CD4-positive, CD25-positive, alpha-beta regulatory T cell (primary cell): ENCODE measurements around the gene HMGN1. TPM values are rescaled to one million over a fixed set of nuclear protein-coding genes. Genes with fewer than 3 reads are reported as not detected.

Experiments used
- ATAC-seq, 2 donors: fragments of 150-1000 bp; cut with Tn5 transposase; one replicate each; pipeline ENCODE4 v1.10.0; 2021; ENCODE audit warnings: low read depth in 2 of 2, moderate number of reproducible peaks in 2 of 2, moderate library complexity in 1 of 2
- DNase-seq, 3 donors: peaks; one replicate each; pipeline versions ENCODE4 v3.0.0 to v3.0.0-alpha.2; 2012 to 2022; ENCODE audit warnings: mixed read lengths in 1 of 3
- H3K27ac ChIP-seq: one replicate; pipeline ENCODE4 v1.7.0; 2013; ENCODE audit warnings: mild to moderate bottlenecking, low read length; ENCODE audit not compliant: insufficient read depth, poor library complexity, severe bottlenecking
- H3K27me3 ChIP-seq: one replicate; pipeline ENCODE4 v1.7.0; 2013; ENCODE audit warnings: low read length; ENCODE audit not compliant: control insufficient read depth, insufficient read depth
- H3K36me3 ChIP-seq: one replicate; pipeline ENCODE4 v1.7.0; 2013; ENCODE audit warnings: mild to moderate bottlenecking, low read length, moderate library complexity; ENCODE audit not compliant: control insufficient read depth, insufficient read depth
- H3K4me1 ChIP-seq: 2 replicates; pipeline ENCODE4 v1.7.0; 2013; ENCODE audit warnings: mild to moderate bottlenecking, low read length; ENCODE audit not compliant: insufficient read depth, control insufficient read depth, poor library complexity, severe bottlenecking
- H3K4me3 ChIP-seq: one replicate; pipeline ENCODE4 v1.7.0; 2013; ENCODE audit warnings: low read depth, mild to moderate bottlenecking, low read length, moderate library complexity
- H3K9me3 ChIP-seq, 2 experiments: 1 replicate in 1 of 2; 2 replicates in 1 of 2; pipeline ENCODE4 v1.7.0; 2013; ENCODE audit warnings: low read length in 2 of 2, mild to moderate bottlenecking in 1 of 2, moderate library complexity in 1 of 2; ENCODE audit not compliant: control insufficient read depth in 2 of 2
- H3K27ac Mint-ChIP-seq, 3 donors: one replicate each; pipeline ENCODE4 v1.8.0; 2020 to 2022; ENCODE audit warnings: mild to moderate bottlenecking in 3 of 3, mixed read lengths in 3 of 3, moderate library complexity in 2 of 3
- H3K27me3 Mint-ChIP-seq: one replicate; pipeline ENCODE4 v1.8.0; 2022; ENCODE audit warnings: mild to moderate bottlenecking, mixed read lengths
- H3K36me3 Mint-ChIP-seq: one replicate; pipeline ENCODE4 v1.8.0; 2020; ENCODE audit warnings: mixed read lengths
- H3K4me1 Mint-ChIP-seq, 4 donors: one replicate each; pipeline ENCODE4 v1.8.0; 2020 to 2022; ENCODE audit warnings: mixed read lengths in 4 of 4, mild to moderate bottlenecking in 1 of 4
- H3K4me3 Mint-ChIP-seq, 4 donors: one replicate each; pipeline ENCODE4 v1.8.0; 2020 to 2022; ENCODE audit warnings: mild to moderate bottlenecking in 4 of 4, mixed read lengths in 4 of 4, moderate library complexity in 3 of 4
- H3K9me3 Mint-ChIP-seq, 7 donors: one replicate each; pipeline ENCODE4 v1.8.0; 2020 to 2022; ENCODE audit warnings: mixed read lengths in 7 of 7, mild to moderate bottlenecking in 3 of 7, moderate library complexity in 2 of 7
- polyA plus RNA-seq, 4 donors: library from polyadenylated mRNA; unstranded; fragments of 300-500 nt; fragmentation: Illumina TruSeq; gene quantifications; one replicate each; pipeline ENCODE4 v1.2.3, GENCODE V29; 2021
- total RNA-seq: library from RNA; stranded (reverse); gene quantifications from one replicate; pipeline ENCODE4 v1.2.3, GENCODE V29; 2022

Gene HMGN1, protein sequence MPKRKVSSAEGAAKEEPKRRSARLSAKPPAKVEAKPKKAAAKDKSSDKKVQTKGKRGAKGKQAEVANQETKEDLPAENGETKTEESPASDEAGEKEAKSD
- 249 TPM for total RNA-seq
- polyA plus RNA-seq: 100 to 1,000 TPM; 168 to 223 (median 182) TPM

DNA sequence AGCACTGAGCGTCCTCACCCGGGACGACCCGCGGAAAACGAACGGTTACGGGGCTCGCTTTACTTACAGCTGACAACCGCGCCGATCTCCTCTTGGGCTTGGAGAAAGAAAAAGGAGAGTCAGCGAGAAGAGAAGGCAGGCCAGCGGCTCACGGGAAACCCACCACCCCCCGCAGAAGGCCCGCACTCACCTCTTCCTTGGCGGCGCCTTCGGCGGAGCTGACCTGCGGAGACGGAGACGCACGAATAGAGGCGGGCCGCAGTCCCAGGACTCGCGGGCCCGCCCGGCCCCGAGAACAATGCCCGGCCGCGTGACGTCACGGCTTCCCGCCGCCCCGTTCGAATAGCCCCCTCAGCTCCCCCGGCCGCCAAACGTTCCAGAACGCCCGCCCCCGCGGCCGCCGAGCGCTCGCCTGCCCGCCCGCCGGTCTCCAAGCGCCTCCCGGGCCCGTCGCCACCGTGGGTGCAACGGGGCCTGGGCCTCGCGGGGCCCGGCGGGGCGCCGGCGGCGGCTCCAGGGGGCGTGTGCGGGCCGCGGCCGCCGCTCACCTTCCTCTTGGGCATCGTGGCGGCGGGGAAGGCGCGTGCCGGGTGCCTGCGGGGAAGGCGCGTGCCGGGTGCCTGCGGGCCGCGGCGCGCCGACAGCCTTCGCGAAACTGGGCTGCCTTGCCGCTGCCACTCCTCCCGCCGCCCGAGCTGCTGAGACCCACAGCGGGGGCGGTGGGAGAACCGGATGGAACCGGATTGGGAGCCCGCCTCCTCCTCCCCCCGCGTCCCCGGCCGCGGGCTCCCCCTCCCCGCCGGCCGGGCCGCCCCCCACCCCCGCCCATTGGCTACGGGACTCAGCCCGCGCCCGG lies at the start of gene HMGN1:
Gene HMGN1 (minus strand): TSS at position 734 of the 856 bp plus-strand sequence. CDS start 171 bp downstream, at position 563.
- peaks cover 35% of the 10 kb centered on the region for H3K4me1 ChIP-seq
- ATAC-seq (peak; percentile 1 to 23), DNase-seq (peak; percentile 87 to 91 (median 89))
- Mint-ChIP-seq H3K4me1 (peaks cover 29 to 48% (median 38%) of the 10 kb centered on the region in 4 donors), H3K9me3 (peaks cover 0 to 2% (median 0%) of the 10 kb centered on the region in 7 donors), H3K27ac (peak within 1 kb of the TSS; percentile 95 to 98 (median 97)), H3K36me3 (peaks cover 23% of the 10 kb centered on the region), H3K4me3 (peak within 1 kb of the TSS; percentile 96 to 100 (median 97)), H3K27me3 (peaks cover 21% of the 10 kb centered on the region)
- no peaks in the 10 kb centered on the region for H3K9me3 ChIP-seq
- peak within 1 kb of the TSS; percentile 88 for H3K27ac ChIP-seq
- no peaks in the 10 kb centered on the region for H3K27me3 ChIP-seq
- H3K36me3 ChIP-seq: peaks cover 25% of the 10 kb centered on the region
- peak within 1 kb of the TSS; percentile 86 for H3K4me3 ChIP-seq

DNA sequence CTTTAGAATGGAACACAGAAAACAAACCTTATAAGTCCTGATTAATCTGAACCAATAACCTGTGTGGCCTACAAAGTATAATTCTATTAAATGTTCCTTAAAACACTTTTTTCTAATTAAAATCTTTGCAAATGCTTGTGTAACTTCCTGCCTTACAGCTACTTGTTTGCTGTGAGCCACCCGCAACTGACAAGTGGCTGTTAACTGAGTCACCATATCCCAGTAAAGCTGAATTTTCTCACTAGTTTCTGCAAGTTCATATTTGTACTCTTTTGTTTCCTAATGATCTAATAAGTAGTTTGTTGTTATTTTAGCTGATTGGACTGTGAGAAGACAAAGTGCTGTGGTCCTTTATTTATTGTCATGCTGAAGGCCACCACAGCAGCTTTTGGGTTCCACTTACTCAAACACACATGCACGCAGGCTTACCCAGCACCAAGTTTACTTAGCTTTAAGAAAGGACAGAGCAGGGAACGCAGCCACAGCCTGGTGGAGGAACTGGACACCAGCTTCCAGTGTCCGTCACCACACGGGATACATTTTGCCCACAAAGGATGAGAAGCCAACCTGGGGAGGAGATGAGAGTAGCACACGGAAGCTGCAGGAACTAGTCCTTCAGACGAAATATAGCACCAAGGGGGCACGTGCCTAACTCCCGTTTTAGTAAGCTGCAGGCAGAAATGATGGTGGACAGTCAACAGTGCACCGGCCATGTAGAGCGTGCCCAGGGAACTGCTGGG lies 48.9 kb upstream of the HMGN1 start:
- H3K4me3 Mint-ChIP-seq: no peak overlapping the region
- H3K4me3 ChIP-seq: no peak overlapping the region
- DNase-seq: no peak
- ATAC-seq: no peak
- no peaks in the 10 kb centered on the region for H3K27me3 Mint-ChIP-seq
- peaks cover 25% of the 10 kb centered on the region for H3K36me3 Mint-ChIP-seq
- no peaks in the 10 kb centered on the region for H3K27me3 ChIP-seq
- H3K27ac Mint-ChIP-seq: no peak overlapping the region
- H3K27ac ChIP-seq: no peak overlapping the region
- H3K9me3 Mint-ChIP-seq: no peaks in the 10 kb centered on the region
- peaks cover 0 to 2% (median 0%) of the 10 kb centered on the region in 4 donors for H3K4me1 Mint-ChIP-seq
- H3K9me3 ChIP-seq: no peaks in the 10 kb centered on the region
- H3K36me3 ChIP-seq: peaks cover 20% of the 10 kb centered on the region
- H3K4me1 ChIP-seq: no peaks in the 10 kb centered on the region

DNA sequence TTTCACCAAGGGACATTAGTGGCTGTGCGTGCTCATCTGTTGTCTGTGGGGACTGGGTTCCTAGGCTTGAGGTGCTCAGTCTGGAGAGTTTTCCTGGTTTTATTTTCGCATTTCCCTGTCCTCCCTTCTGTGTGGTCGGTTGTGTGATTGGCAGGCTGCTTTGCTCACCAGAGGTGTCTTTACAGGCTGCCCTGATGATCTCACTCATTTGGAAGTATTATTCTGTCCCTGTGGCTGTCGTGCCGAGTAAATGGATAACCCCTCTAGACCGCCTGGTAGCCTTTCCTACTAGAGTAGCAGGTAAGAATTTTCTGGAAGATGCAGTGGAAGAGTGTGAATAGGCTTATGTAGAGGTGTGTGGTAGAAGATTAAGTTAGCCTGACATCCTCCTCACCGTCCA lies 44.1 kb upstream of the HMGN1 start:
- Histone ChIP-seq H3K27me3 (no peaks in the 10 kb centered on the region), H3K9me3 (no peaks in the 10 kb centered on the region), H3K27ac (no peak overlapping the region), H3K4me1 (peaks cover 8% of the 10 kb centered on the region), H3K36me3 (peaks cover 33% of the 10 kb centered on the region), H3K4me3 (no peak overlapping the region)
- Mint-ChIP-seq H3K27ac (no peak overlapping the region), H3K9me3 (no peaks in the 10 kb centered on the region), H3K36me3 (peaks cover 43% of the 10 kb centered on the region), H3K4me3 (no peak overlapping the region), H3K27me3 (no peaks in the 10 kb centered on the region), H3K4me1 (peaks cover 0 to 16% (median 7%) of the 10 kb centered on the region in 4 donors)
- DNase-seq (no peak), ATAC-seq (no peak)

DNA sequence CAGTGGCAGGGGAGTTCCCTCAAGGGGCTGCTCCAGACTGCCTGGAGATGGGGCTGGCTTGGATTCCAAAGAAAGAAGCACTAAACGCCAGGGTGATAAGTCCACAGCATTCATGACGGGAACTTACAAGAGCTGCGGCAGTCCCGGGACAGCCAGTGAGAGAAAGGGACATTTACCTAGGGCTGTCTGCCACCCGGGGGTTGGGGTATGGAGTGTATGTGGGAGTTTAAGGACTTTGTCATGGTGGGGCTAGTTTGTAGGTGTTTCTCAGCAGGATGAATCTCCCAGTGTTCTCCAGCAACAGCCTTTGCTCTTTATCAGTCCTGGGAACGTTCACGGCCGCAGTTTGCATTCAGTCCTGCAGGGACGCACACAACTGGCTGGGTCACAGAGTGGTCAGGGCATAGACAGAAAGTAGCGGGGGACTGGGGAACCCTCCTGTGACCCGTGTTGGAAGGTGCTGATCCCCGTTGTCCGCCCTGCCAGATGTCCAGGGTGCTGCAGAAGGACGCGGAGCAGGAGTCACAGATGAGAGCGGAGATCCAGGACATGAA lies 41.4 kb upstream of the HMGN1 start:
- Mint-ChIP-seq H3K36me3 (peaks cover 35% of the 10 kb centered on the region), H3K27ac (no peak overlapping the region), H3K4me1 (peaks cover 7 to 25% (median 11%) of the 10 kb centered on the region in 4 donors), H3K27me3 (no peaks in the 10 kb centered on the region), H3K9me3 (no peaks in the 10 kb centered on the region), H3K4me3 (no peak overlapping the region)
- no peak overlapping the region for H3K4me3 ChIP-seq
- H3K27me3 ChIP-seq: no peaks in the 10 kb centered on the region
- H3K36me3 ChIP-seq: peaks cover 29% of the 10 kb centered on the region
- ATAC-seq: no peak
- DNase-seq: no peak
- no peaks in the 10 kb centered on the region for H3K9me3 ChIP-seq
- peaks cover 15% of the 10 kb centered on the region for H3K4me1 ChIP-seq
- H3K27ac ChIP-seq: no peak overlapping the region

DNA sequence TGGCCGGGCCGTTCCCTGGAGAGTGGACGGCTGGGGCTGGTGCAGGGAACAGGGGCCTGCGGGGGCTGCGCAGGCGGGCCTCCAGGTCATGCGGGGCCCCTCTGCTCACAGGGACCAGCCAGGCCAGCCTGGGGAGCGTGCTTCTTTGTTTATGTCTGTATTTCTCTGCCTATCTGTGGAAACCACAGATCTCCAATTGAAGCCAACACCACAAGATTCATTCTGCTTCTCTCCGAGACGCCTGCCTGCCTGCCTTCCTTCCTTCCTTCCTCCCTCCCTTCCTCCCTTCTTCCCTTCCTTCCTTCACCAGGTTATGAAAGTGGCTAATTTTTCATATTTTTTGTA lies 39.9 kb upstream of the HMGN1 start:
- Mint-ChIP-seq H3K27me3 (no peaks in the 10 kb centered on the region), H3K4me3 (peak overlapping the region; percentile 74 to 94 (median 90)), H3K4me1 (peaks cover 12 to 33% (median 18%) of the 10 kb centered on the region in 4 donors), H3K36me3 (peaks cover 24% of the 10 kb centered on the region), H3K9me3 (no peaks in the 10 kb centered on the region), H3K27ac (peak overlapping the region in 2 of 3 donors; percentile 49 to 92)
- Histone ChIP-seq H3K4me1 (peaks cover 15% of the 10 kb centered on the region), H3K4me3 (no peak overlapping the region), H3K27me3 (no peaks in the 10 kb centered on the region), H3K9me3 (no peaks in the 10 kb centered on the region), H3K36me3 (peaks cover 20% of the 10 kb centered on the region), H3K27ac (no peak overlapping the region)
- ATAC-seq: peak in 1 of 2 donors; percentile 3
- no peak for DNase-seq

DNA sequence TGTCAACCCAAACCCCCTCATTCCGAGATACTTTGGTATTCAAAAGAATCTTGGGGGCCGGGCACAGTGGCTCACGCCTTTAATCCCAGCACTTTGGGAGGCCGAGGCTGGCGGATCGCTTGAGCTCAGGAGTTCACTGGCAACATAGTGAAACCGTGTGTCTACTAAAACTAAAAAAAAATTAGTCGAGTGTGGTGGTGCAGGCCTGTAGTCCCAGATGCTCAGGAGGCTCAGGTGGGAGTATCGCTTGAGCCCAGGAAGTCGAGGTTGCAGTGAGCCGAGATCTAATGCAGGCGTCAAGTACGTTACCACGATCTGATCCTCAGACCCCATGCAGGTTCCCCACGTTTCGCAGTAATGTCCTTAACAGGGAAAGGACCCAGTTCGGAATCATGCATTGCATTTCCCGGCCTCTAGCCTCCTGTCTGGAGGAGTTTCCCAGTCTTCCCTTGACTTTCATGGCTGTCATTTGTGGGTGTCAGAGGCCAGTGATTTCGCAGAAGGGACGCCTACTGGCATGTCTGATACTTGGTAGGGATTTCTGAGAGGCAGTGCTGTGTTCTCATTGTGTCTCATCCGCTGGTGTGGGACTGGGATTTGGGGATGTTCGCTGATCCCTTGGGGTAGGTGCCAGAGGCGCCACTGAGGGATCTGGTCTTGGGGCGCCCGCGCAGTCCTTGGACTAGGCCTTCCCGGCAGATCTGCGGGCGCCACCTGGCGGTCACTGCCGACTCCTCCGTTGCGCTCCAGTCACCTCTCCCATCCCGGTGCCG lies 39.3 kb upstream of the HMGN1 start:
- H3K4me1 Mint-ChIP-seq: peaks cover 12 to 33% (median 18%) of the 10 kb centered on the region in 4 donors
- Histone ChIP-seq H3K4me3 (peak overlapping the region; percentile 82), H3K27me3 (no peaks in the 10 kb centered on the region), H3K27ac (peak overlapping the region; percentile 63), H3K9me3 (no peaks in the 10 kb centered on the region), H3K36me3 (peaks cover 19% of the 10 kb centered on the region), H3K4me1 (peaks cover 15% of the 10 kb centered on the region)
- DNase-seq (peak; percentile 79 to 84 (median 83)), ATAC-seq (peak; percentile 81 to 82)
- peak overlapping the region in 2 of 3 donors; percentile 92 to 94 for H3K27ac Mint-ChIP-seq
- peak overlapping the region; percentile 74 to 94 (median 90) for H3K4me3 Mint-ChIP-seq
- H3K9me3 Mint-ChIP-seq: no peaks in the 10 kb centered on the region
- no peaks in the 10 kb centered on the region for H3K27me3 Mint-ChIP-seq
- H3K36me3 Mint-ChIP-seq: peaks cover 22% of the 10 kb centered on the region
